Stimulated activated CD8-positive, alpha-beta memory T cell treated with anti-CD3 and anti-CD28 coated beads, Interleukin-7, amount 100 ng/mL, for 4 hours (primary cell): Measurements from ENCODE around the gene P3R3URF.

Experiments
- DNase-seq, 2 donors: peaks; one replicate each; pipeline ENCODE4 v3.0.0-alpha.2; 2020; ENCODE audit warnings: low read depth in 2 of 2

The P3R3URF gene

DNA sequence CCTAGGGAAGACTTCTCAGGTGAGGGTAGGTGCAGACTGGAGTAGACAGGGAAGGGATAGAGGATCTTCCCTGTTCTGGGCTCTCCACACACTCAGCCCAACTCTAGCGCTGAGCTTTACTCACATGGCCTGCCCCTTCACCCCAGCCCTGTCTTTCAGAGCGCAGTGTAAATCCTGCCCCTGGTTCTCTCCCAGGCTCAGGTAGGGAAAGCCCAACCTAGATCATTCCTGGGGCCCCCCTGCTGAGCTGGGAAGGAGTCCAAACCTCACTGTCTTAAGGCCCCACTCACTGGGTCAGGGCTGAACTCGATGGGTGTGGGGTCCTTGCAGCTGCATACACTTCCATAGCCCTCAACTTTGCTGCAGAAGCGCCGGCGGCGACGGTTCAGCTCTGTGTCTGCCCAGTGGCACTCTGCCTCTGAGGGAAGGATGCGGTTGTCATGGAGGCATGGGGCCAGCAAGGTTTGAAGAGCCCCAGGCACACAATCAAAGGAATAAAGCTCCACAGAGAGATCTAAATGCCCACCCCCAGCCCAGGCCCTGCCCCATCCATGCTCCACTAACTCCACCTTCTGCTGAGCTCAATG lies 17.8 kb upstream of the P3R3URF start:
- DNase-seq = no peak

- no peak for DNase-seq
These were observed 17.0 kb upstream of the P3R3URF start for GRCh38 chr1:46193285-46193684.

DNA sequence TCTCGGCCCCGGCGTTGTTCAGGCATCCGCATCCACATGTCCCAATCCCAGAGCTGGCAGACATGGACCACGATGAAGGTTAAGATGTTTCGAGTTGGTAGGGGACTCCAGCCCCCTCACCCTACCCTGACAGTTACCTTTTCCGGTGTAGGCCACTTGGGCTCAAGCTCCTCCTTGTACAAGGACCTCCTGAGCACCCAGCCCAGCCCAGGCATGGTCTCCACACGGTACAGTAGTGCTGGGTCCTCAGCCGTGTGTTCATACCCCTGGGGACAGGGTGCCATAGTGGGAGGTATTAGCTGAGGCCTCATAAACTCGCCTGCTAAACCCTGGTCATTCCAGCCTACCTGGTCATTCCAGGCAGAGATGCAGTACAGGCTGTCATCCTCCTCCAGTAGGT lies 15.9 kb upstream of the P3R3URF start:
- no peak for DNase-seq

- DNase-seq = no peak
These were observed 14.9 kb upstream of the P3R3URF start for GRCh38 chr1:46191033-46191701.

GRCh38 chr1:46190539-46190938 lies 14.3 kb upstream of the P3R3URF start:
- DNase-seq = no peak

DNA sequence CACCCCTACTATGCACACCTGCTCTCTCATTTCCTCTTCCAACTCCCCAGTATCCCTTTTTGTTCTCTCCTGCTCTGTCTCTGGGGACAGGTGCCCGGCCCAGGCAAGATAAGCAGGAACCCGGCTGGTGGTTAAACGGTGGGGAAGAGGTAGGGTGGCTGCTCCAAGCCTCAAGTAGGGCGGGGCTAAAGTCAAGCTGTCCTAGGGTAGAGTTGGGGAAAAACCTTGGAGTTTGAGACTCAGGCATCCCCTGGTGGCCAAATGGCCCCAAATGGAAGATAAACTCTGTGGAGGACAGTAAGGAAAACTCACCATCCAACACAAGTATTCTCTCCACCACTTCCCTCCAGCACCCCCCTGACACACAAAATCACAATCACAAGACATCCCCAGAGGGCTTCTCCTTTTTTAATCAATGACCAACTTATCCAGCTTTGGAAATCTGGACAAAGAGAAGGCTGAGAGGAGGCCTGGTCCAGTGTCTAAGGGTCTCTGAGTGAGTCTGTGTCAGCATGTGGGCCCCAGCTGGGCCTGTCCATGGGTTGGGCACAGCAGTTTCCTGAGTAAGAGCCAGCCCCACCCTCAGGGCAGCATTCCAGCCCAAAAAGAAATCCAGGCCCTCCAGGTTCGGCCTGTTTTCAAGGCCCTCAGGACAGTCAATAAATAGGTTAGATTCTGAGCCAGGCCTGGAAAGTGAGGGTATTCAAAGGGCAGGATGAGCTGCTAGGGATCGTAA lies 12.2 kb upstream of the P3R3URF start:
- no peak for DNase-seq

GRCh38 chr1:46187106-46187869 lies 11.0 kb upstream of the P3R3URF start:
- no peak for DNase-seq

GRCh38 chr1:46186076-46186475 lies 9.8 kb upstream of the P3R3URF start:
- no peak for DNase-seq

- DNase-seq = peak; percentile 38 to 50
These were observed 8.8 kb upstream of the P3R3URF start for GRCh38 chr1:46184920-46185658.

GRCh38 chr1:46183926-46184557 lies 7.8 kb upstream of the P3R3URF start:
- no peak for DNase-seq

DNA sequence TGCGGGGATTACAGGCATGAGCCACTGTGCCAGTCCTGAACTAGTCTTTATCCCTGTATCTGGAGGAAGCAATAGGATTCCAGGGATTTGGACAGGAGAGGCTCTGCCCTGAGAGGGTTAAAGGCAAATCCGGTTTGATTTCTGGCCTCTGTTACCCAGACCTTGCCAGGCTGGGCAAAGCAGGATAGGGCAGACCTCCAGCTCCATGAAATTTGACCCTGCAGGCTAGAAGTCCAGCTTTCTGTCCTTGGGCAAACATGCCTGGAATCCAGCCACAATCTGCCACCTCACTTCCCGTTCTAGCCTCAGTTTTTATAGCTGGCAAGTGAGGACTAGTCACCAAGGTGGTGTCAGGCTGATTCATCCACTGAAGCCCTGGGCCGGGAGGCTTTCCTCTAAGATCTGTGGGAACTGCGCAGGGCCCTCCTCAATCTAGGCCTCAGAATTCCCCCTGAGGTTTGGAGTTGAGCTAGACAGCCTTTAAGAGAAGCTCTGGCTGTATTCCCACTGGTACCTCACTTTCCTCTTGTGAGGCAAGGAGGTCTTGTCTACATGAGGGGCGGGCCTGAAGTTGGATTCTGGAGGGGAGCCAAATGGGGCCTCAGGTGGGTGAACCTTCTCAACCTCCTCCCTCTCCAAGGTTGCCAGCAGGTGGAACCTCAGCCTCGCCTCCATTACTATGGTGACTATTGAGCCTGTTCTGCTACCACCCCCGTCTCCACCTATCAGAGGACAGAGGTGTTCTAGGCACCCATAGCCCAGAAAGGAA lies 7.0 kb upstream of the P3R3URF start:
- no peak for DNase-seq

- DNase-seq = no peak
These were observed 5.3 kb upstream of the P3R3URF start for GRCh38 chr1:46181343-46182260.

- DNase-seq = no peak
These were observed 3.9 kb upstream of the P3R3URF start for GRCh38 chr1:46180082-46180616.

DNA sequence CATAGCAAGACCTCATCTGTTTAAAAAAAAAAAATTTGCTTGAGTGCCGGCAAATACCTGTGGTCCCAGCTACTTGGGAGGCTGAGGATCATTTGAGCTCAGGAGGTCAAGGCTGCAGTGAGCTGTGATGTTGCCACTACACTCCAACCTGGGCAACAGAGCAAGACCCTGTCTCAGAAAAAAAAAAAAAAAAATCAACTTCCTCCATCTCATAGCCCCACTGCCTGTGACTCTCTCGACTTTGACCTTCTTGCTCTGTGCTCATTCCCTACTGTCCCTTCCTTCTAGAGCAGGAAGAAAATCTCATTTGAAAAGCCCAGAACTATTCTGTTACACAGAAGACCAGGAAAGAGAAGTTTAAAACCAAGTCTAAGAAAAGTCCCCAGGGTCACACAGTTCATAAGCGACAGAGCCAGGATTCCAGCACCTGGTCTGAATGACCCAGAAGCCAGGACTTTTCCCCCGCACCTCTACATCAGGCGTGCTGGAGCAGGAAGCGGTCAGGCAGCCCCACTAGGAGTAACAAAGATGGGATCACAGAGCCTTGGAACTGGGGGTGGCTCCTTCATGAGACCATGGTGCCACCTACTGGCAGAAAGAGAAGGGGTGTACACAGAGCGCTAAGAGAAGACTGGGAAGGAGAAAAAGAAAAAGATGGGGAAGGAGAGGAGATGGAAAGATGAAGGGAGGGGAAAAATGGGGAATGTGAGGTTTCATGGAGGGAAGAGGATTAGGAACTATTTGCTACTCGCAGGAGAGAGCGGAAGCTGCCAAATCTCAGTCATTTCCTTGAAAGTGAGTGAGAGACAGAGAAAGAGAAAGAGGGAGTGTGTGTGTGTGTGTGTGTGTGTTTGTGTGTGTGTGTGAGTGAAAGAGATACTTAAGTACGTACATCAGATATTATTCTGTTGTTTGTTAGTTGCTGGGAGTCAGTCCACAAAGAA lies 3.1 kb upstream of the P3R3URF start:
- DNase-seq = peak; percentile 19 to 44

DNA sequence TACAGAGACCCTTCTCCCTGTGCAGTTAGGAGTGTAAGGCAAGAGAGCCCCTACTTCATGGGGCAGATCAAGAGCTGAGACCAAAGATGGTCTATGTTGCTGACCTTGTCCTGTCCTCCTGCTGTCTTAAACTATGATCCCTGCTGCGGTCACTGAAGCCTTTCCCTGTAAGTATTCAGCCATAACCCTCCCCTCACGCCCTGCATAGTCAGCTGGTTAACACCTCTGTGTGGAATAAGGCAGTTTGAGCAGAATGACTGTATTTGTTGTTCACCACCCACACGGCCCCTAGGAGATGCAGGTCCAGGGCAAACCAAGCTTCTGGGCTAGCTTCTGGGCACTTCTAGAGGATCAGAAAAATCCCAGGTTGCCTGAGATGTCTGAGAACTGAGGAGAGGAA lies 1.0 kb downstream of the P3R3URF start:
- no peak for DNase-seq

DNA sequence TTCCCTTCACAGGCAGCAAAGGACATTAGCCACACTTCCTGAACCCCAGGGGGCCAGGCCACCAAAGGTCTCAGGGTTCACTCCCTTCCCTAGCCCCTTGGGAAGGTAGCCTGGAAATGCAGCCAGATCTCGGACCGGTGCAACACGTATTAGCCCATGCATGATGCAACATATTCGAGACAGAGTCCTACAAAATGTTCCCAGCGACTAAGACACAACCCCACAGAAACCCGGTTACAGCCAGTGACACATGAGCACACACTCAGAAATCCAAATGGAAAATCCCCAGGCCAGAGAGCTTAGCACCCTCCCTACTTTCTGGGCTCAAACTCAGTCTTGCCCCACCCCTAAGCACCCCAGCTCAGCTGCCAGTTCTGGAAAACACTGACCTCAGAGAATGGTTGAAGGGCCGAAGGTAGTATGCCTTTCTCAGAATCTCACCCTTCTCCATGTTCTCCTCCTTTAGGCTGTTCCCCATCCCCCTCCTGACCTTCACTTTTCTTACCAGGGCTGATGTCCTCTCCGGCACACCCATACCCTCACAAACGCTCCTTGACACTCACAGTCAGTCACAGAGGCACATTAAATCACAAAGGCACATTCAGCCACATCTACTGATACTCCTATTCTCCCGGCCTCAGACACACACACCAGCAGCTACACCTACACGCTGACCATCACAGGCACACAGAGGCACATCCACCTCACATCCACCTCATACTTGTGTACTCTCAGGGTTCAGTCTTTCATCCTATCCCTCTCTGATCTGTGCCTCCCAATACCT lies 1.6 kb downstream of the P3R3URF start, which contains the start of gene TSPAN1:
Gene TSPAN1, plus strand, starts transcription at position 640 of the 784 bp plus-strand sequence. CDS start 6,021 bp downstream, outside the sequence.
- DNase-seq = no peak

DNA sequence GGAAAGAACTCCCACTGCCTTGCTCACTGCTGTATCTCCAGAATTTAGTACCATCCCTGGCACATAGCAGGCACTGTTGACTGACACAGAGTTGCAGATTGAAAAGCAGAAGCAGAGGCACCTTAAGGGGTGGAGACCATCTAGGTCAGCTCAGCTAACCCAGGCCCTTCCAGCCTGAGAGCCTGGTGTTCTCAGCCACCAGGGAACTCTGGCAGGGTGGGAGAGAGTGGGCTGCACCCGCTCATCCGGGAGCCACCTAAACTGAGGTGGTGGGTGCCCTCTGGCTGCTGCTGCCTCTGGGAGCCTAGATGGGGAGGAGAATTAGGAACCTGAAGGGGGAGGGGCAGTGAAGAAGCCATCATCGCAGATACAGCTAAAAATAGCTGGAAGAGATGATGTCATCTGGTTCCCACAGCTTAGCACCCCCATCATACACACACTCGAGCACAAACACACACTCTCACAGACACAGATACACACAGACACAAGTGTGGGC lies 2.9 kb downstream of the P3R3URF start:
- no peak for DNase-seq
